HG03103 (cell line): Measurements from ENCODE around the gene ABHD2.

Source experiments
- ATAC-seq: cut with Tn5 transposase; IDR thresholded peaks from one replicate; pipeline ENCODE4 v1.9.1; 2021; ENCODE audit warnings: low read depth; ENCODE audit not compliant: unreplicated experiment

The ABHD2 gene

DNA sequence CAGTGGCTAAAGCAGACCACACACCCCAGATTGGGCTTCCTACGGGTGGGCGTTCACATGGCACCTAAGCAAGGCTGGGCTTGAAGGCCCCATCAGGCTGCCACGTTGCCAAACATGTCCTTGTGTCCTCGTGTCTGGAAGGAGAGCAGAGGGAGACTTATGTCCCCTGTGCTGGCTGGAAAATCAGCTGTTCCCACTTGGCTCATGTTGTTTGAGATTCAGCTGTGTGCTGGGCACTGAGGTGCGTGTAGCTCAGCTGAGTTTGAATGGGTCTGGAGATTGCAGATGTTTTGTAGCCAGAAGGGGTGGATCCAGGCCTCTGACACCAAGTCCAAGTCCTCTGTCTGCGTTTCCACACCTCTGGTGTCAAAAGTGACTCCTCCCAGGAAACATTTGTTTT, 98.5 kb downstream of the ABHD2 start:
- ATAC-seq: no peak

DNA sequence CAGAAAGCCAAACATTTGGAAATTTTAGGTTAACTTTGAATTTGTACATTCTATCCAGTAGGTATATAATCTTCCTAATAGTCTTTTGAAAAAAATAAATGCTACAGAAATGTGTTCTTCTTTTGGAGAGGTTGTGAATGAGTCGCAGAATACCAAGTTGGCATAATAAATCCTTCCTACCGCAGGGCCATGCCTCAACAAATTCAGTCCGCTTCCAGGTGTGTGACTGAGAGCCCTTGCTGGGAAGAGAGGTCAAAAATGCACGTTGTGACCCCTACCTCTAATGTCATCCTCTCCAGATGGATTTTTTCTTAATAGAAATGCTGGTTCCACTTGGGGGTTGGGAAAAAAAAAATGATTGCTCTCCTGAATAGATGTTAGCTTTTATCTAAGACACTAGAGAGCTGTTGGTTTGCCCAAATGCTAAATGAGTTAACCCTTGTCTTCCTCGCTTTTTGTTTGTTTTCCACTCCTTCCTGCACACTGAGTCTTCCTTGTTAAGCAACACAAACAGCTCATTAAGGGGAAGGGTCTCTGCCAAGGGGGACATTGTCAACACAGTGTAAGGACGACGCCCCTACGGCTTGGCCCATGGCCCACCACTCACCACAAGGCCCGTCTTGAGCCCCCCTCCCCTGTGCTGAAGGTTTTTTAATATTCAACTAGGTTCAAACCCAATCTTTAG, 99.2 kb downstream of the ABHD2 start:
- no peak for ATAC-seq

DNA sequence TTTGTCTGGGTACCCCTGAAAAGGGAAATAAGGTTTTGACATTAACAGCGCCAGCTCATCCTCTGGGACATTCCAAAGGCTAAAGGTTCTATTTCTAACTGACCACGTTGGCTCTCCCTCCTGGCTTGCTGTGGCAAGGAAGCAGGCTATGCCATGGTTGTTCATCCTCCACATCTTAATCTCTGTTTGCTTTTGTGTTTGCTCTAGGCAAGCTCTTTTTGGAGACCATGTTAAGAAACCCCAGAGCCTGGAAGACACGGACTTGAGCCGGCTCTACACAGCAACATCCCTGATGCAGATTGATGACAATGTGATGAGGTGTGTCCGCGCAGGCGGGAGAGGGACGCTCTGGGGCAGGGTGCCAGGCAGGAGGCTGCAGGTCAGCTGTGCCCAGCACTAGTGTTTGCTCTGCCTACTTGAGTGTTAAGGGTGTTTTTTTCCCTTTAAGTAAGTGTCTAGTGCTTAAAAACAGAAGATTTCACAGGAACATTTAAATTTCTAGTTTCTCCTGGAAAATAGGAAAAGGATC, 99.8 kb downstream of the ABHD2 start:
- no peak for ATAC-seq

DNA sequence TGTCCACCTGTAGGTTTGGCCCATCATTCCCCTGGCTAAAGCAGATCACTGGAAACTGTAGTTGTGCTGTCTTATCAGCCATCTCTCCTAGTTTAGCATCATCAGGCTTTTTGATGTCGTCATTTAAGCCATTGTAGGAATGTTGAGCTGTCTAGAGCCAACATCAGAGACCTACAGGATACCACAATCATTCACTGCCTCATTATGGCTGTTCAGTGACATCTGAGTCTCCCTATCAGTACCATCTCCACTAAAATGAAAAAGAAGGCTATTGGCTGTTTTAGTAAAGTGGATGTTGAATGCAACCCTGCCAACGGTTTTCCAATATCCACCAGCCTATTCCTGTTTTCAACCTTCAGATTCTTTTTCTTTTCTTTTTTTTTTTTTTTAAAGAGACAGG, 103.9 kb downstream of the ABHD2 start:
- no peak for ATAC-seq

DNA sequence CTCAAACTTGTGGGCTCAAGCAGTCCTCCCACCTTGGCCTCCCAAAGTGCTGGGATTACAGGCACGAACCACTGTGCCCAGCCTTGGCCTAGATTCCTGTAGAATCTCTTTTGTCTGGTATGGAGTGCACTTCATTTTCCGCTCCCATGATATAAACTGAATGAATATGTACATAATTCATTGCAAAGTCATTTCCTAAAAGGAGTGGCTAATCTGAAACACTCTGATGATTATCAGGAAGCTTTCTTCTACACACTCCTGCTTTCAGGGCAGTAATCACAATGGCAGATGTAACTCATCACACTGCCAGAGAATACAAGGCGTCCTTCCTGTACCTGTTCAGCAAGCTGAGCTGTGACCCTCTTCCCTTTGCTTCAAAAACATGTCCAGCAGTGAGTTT, 104.5 kb downstream of the ABHD2 start:
- ATAC-seq: no peak

DNA sequence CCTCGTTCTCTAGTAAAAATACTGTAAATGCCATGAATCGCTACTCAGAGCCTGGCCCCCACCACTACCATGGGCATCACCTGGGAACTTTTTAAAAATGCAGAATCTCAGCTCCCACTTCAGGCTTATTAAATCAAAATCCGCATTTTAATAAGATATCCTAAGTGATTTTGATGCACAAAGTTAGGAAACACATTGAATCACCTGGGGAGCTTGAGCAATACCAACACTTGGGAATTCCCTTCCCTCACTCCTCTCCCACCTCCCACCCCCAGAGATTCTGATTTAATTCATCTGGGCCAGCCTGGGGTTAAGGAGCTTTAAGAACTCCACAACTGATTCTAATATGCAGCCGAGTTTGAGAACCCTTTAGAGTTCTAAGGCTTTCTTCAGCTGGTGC, 106.4 kb downstream of the ABHD2 start:
- ATAC-seq: no peak

DNA sequence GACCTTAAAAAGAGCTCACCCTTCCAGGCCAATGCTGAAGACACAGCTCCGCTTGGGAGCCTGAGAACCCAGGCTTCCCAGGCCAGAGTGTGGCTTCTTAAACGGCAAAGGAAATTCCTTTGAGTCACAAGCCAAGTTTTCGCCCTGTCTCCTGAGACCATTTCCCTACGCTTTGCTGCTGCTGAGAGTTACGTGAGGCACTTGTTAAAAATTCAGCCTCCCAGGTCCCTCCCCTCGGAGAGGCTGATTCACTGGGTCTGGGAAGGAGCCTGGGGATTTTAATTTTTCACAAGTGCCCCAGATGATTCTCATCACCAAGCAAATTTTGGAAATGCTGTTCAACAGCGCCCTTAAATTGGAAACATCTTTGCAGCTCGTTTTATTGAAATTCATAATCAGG, 107.6 kb downstream of the ABHD2 start:
- ATAC-seq: no peak

DNA sequence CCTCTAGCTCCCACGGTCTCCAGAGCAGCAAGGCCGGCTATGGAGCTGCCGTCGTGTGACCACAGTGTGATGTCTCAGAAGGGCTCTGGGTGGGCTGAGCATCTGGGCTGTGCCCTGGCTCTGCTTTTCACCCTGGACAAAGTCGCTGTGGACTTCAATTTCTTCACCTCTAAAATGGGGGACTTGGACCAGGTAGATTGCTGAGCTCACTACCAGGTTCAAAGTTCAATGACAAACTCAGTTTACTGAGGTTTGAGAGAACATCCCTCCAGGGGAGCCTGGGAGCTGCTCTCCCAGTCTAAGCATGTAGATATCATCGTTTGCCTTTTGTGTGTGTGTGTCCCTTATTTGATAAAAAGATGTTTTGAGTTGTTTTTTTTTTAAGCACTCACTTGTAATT, 108.0 kb downstream of the ABHD2 start:
- ATAC-seq: no peak

DNA sequence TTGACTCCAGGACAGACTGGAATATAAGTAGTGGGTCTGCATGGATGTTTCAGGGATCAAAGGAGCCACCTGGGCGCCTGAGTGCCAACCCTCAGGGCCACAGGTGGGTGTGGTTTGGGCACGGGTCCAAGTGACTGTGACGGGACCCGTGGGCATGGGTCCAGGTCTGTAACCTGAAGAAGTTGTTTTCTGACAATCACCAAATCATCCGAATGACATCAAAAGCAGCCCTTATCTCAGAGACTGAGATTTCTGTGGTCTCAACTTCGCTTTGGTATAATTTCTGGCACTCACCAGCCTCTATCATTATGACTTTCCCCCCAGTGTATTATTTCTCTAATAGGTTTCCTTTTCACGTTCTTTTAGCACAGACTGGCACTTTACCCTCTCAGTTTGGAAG, 108.7 kb downstream of the ABHD2 start:
- ATAC-seq: no peak

DNA sequence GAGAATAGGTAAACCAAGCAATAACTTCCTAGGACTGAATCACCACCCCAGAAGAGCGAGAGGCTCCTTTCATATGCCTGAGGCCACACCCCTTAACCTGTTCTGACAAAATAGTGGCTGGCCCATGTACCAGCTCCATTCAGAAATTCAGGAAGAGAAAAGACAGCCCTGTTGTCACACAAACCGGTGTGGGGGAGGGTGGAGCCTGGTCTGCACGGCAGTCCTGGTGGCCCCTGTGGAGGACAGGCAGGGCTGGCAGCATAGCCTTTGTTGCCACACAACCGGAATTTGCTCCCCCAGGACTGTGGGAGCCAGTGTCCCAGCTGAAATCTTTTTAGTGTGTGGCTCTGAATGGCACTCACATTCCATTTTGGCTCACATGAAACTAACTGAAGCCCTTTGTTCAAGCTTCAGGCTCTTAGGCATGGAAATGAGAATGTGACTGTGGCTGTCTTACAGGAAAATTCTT, 109.3 kb downstream of the ABHD2 start:
- no peak for ATAC-seq

DNA sequence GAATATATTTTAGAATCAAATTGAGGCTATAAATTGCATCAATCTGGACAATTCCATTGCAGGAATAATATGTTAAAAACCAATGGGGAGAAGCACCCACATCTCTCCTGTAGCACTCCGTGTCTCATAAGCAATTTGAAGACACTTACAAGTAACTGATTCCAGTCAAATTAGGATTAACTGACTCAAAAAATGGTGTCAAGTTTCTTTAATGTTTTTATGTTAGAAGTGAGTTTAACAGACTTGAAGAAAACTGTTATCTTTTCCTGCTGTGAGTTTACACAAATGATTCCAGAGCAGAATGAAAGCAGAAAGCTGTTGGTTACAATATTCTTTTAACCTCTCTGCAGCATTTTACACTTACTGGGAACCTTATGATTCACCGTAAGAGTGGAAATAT, 109.9 kb downstream of the ABHD2 start:
- ATAC-seq: no peak

DNA sequence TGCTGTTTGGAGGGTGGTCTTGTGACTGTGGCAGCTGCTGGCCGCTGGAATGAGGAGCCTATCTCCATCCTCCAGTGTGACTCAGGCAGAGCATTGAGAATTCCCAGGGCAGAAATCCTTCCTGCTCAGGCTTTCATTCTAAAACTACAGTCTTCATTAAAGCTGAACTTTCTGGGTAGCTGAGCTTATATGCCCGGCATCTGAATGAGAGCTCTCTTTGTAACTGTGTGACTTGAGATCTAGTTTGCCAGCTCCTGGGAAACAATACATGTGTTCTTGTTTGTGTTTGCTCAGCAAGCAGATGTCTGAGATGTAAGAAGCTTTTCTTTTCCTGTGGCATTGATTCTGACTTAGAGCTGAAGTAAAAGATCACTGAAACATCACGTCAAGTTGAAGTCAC, 110.7 kb downstream of the ABHD2 start:
- ATAC-seq: no peak

DNA sequence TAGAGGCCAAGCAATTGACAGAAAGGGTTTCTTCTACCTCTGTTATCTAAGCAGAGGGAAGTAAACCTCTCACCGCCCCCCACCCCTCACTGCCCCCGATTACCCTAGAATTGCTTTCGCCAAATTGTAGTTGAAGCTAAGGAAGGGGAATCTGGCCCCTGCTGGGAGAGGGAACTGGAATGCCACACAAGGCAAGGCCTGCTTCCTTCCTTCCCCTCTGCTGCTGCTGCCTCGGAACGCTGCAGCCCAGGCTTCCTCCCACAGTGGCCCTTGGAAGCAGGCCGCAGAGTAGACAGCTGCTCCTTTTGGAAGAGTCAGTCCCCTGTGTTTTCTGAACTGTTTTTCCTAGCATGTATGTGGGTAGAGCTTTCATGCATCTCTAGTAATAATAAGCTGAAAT, 111.5 kb downstream of the ABHD2 start:
- ATAC-seq: no peak

DNA sequence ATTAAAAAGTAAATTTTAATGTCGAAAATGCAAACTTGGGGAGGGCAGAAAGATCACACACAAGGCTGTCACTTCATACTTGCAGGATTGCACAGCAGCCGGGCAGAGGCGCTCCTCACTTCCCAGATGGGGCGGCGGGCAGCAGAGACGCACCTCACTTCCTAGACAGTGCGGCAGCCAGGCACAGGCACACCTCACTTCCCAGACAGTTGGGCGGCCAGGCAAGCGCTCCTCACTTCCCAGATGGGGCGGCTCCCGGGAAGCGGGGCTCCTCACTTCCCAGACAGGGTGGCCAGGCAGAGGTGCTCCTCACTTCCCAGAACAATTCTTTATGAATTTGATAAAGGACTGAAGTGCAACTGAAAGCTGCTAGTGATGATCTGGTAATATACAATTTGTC, 111.9 kb downstream of the ABHD2 start:
- no peak for ATAC-seq

DNA sequence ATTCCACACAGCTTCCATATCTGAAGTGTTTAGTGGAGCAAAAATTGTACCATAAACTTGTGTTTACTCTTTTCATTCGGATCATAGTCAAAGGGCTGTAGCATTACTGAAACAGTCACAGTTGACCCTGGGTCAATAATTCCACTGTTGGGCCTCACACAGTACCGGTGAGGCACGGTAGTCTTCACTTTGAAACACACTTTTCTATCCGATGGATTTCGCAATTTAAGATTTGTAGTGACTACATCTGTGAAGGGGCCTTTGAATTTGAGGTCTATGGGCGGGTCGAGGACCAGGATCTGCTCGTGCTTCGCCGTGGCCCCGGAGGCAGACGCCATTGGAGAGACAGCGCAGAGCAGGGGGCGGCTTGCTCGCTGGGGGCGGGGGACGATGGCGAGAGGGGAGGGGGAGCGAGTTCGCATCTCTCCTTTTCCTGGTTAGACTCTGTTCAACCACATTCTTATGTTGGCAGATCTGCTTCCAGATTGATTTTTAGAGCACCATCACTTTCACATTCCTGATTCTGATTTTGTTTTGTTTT, 113.3 kb downstream of the ABHD2 start:
- ATAC-seq: no peak

DNA sequence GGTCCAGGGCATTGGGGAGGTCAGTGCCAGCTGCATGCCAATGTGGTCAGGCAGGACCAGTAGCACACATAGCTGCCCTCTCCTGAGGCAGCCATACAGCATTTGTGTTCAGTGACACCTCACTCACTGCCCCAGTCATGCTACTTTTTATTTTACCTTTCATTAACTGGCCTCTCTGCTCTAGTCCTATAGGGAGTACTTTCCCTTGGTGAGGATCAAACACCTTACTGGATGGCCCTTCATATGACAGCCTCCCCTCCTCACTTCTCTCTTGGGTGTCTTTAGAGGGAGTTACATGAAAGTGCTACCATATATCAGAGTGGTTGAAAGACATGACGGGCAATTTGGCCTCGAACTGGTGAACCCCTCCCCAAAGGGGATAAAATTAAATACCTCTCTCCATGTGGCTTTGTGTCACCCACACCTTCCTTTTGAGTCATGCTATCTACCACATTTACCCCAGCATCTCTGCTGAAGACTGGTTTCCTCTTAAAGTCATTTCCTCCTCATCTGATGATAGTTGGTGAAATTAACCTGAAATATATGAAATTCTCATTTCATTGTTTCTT, 115.5 kb downstream of the ABHD2 start:
- ATAC-seq: no peak

DNA sequence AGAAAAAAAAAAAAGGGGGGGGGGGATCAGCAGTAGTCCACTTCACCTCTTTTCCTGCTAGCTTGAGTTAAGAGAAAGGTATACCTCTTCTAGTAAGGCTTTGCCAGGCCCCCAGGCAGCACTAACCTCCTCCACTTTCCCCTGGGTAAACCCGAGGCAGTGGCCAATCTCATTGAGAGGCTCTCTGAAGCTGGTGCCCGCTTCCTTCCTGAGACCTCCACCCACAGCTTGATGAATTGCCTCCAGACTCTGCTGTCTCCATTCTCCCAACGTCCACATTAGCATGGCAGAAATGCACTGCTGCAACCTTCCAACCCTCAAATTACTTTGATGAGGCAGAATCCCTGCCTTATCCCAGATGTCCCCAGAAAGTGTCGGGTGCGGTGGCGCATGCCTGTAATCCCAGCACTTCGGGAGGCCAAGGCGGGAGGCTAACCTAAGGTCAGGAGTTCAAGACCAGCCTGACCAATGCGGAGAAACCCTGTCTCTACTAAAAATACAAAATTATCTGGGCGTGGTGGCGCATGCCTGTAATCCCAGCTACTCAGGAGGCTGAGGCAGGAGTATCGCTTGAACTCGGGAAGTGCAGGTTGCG, 117.8 kb downstream of the ABHD2 start:
- ATAC-seq: no peak

DNA sequence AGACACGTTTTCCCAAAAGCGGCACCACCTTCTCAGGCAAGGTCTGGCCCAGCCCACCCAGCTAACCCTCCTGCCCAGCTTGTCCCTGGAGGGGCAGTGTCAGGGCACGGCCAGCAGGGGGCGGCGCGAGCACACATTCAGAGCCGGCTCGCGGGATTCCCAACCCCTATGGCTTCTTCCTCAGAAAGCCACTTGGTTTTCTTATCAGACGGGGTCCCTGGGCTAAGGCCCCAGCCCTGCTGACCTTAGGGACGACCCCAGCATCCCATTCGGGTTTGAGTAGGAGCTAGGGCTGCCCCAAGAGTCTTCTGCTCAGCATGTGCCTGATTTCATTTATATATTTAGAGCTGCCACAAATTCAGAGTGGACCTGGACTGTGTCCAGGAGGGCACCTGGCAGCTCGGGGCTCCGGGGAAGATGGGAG, 118.7 kb downstream of the ABHD2 start:
- ATAC-seq: peak; percentile 80

DNA sequence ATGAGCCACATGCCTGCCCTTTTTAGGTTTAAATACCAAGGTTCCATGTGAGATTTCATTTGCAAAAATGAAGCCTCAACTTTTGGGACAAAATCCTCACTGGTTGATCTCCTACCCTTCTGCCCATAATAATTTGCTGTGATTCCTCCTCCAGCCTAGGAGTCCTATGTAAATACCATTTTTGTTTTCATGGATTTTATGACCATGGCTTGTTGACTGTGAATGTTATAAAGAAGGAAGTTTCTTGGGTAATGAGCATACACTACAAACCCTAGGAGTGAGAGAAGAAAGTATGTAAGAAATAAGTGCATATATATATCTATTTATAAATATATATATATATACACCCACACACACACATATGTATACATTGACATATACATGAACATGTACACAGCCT, 120.0 kb downstream of the ABHD2 start:
- ATAC-seq: no peak

DNA sequence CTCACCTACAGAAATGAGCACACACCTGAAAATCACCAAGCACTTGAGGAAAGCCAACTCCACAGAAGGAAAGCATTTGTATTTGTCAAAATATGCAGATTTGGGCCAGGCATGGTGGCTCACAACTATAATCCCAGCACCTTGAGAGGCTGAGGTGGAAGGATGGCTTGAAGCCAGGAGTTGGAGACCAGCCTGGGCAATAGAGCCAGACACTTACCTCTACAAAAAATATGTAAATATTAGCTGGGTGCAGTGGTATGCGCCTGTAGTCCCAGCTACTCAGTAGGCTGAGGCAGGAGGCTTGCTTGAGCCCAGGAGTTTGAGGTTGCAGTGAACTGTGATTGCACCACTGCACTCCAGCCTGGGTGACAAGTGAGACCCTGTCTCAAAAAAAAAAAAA, 120.8 kb downstream of the ABHD2 start:
- ATAC-seq: no peak

DNA sequence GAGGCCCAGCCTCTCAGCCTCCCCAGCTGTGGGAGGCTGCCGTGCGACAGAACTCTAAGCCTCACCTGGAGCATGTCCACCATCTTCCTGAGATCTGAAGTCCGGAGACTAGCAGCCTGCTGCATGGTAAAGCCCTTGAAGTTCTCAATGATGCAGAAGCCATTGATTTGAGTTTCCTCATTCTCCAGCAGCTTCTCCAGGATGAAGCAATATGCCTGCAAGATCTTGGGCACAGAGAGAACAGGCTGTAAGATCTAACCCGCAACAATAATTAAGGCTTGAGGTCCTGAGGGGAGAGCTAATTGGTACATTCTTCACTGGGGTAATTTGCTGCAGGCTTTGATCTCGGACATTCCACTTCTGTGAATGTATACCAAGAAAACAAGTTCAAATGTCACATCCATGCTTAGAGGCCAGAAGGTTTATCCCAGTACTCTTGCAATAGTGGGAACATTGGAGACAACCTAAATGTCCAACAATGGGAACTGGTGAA, 123.5 kb downstream of the ABHD2 start:
- no peak for ATAC-seq

DNA sequence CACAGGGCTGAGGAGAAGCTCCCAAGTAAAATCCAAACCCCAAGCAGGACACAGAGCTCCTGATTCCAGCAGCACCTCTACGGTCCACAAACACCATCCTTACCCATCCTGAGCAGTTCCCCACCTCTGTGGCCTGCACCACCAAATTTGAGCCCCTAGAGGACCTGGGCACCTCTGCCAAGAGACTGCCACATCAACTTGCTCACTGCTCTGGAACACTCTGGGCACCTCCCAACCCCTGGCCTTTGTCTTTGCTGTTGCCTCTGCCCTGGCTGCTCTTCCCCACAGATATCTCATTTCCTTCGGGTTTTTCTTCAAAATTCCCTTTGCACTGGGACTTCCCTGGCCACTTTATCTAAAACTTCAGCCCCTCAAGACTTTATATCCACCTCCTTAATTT, 127.4 kb downstream of the ABHD2 start:
- ATAC-seq: no peak
